ENCODE results near the gene PNKD. TPM values are rescaled to one million over a fixed set of nuclear protein-coding genes. Genes with fewer than 3 reads are reported as not detected.
"Not testable (repeated sequence)": the region's sequence is repeated elsewhere in the genome, so short reads cannot be mapped to it uniquely, and the experiment has no call there.

Gene PNKD
- total RNA-seq, 1 donor from 2014 or later = 58.4 TPM

- Mint-ChIP-seq H3K4me1 (ENCODE audit: unreplicated experiment) (peaks cover 23% of the 10 kb centered on the region), H3K36me3 (no peaks in the 10 kb centered on the region), H3K27ac (peak overlapping the region; percentile 22), H3K27me3 (no peaks in the 10 kb centered on the region), H3K4me3 (no peak overlapping the region), H3K9me3 (no peaks in the 10 kb centered on the region)
- no peak for DNase-seq (ENCODE audit: extremely low spot score, unreplicated experiment)
- no peak for TF ChIP-seq CTCF (conservative IDR thresholded peaks at IDR 0.05)
Observed at GRCh38 chr2:218307415-218308090, 37.2 kb downstream of the PNKD start.

GRCh38 chr2:218310853-218311540, 40.7 kb downstream of the PNKD start:
- H3K4me3 Mint-ChIP-seq = peak overlapping the region; percentile 47
- no peak for TF ChIP-seq CTCF (conservative IDR thresholded peaks at IDR 0.05)
- H3K27me3 Mint-ChIP-seq = no peaks in the 10 kb centered on the region
- no peak for DNase-seq (ENCODE audit: extremely low spot score, unreplicated experiment)
- H3K27ac Mint-ChIP-seq = peak overlapping the region; percentile 65
- no peaks in the 10 kb centered on the region for H3K9me3 Mint-ChIP-seq
- peaks cover 30% of the 10 kb centered on the region for H3K4me1 Mint-ChIP-seq (ENCODE audit: unreplicated experiment)
- no peaks in the 10 kb centered on the region for H3K36me3 Mint-ChIP-seq

- H3K36me3 Mint-ChIP-seq; H3K9me3 Mint-ChIP-seq; DNase-seq (ENCODE audit: extremely low spot score, unreplicated experiment); H3K27me3 Mint-ChIP-seq: not testable (repeated sequence)
- Mint-ChIP-seq H3K4me1 (ENCODE audit: unreplicated experiment) (peaks cover 35% of the 10 kb centered on the region), H3K27ac (peak overlapping the region; percentile 65), H3K4me3 (peak overlapping the region; percentile 47)
Observed at GRCh38 chr2:218311541-218312266, 41.4 kb downstream of the PNKD start.

GRCh38 chr2:218312267-218312756, 42.0 kb downstream of the PNKD start:
- TF ChIP-seq CTCF (conservative IDR thresholded peaks at IDR 0.05) = no peak
- Mint-ChIP-seq H3K9me3 (no peaks in the 10 kb centered on the region), H3K27me3 (no peaks in the 10 kb centered on the region), H3K4me3 (peak overlapping the region; percentile 3), H3K27ac (peak overlapping the region; percentile 65), H3K4me1 (ENCODE audit: unreplicated experiment) (peaks cover 41% of the 10 kb centered on the region), H3K36me3 (no peaks in the 10 kb centered on the region)
- DNase-seq (ENCODE audit: extremely low spot score, unreplicated experiment) = no peak

GRCh38 chr2:218313356-218313755, 43.0 kb downstream of the PNKD start:
- H3K4me3 Mint-ChIP-seq = no peak overlapping the region
- no peaks in the 10 kb centered on the region for H3K27me3 Mint-ChIP-seq
- H3K36me3 Mint-ChIP-seq = no peaks in the 10 kb centered on the region
- H3K4me1 Mint-ChIP-seq (ENCODE audit: unreplicated experiment) = peaks cover 37% of the 10 kb centered on the region
- H3K27ac Mint-ChIP-seq = no peak overlapping the region
- DNase-seq (ENCODE audit: extremely low spot score, unreplicated experiment) = no peak
- no peaks in the 10 kb centered on the region for H3K9me3 Mint-ChIP-seq
- TF ChIP-seq CTCF (conservative IDR thresholded peaks at IDR 0.05) = no peak

- H3K4me1 Mint-ChIP-seq (ENCODE audit: unreplicated experiment) = peaks cover 39% of the 10 kb centered on the region
- H3K4me3 Mint-ChIP-seq; H3K27ac Mint-ChIP-seq; H3K36me3 Mint-ChIP-seq; DNase-seq (ENCODE audit: extremely low spot score, unreplicated experiment); H3K9me3 Mint-ChIP-seq; H3K27me3 Mint-ChIP-seq: not testable (repeated sequence)
Observed at GRCh38 chr2:218314764-218315163, 44.4 kb downstream of the PNKD start.

All from type B pancreatic cell (in vitro differentiated cells).